Measurements from ENCODE around the gene ELFN2. TPM values are rescaled to one million over a fixed set of nuclear protein-coding genes. Genes with fewer than 3 reads are reported as not detected.

The ELFN2 gene
- total RNA-seq, 1 donor from 2014 or later, result 0.82 TPM

DNA sequence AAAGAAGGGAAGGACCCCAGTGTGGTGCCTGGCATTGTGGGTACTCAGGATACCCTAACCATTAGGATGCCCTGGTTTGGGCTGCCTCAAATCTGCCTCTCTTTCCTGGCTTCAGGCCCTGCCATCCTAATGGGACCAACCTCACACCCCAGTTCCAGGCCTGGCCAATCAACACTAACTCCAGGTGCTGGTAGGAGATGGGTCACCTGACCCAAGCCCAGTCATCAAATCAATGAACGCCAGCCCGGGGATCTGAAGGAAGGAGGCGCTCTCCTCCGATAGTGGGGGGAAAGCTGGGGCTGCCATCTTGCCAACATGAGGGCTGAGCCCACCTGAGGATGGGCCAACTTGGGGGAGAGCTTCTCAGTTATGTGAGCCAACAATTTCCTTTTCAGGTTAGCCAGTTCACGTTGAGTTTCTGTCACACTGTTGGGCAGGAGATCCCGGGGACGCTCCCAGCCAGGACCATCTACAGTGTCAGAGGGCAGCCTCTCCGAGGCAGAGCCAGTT, 46.2 kb upstream of the ELFN2 start:
- TF ChIP-seq EZH2 (IDR thresholded peaks at IDR 0.05) (no peak), EZH2phosphoT487 (IDR thresholded peaks at IDR 0.05) (no peak)
- Histone ChIP-seq H3K4me1 (no peaks in the 10 kb centered on the region), H3K9ac (no peak overlapping the region), H3K4me2 (no peak overlapping the region), H3F3A (ENCODE audit: low read depth) (no peaks in the 10 kb centered on the region), H3K79me2 (ENCODE audit: low read depth) (no peaks in the 10 kb centered on the region), H4K20me1 (ENCODE audit: low read depth) (no peaks in the 10 kb centered on the region), H3K4me3 (no peak overlapping the region), H3K27ac (no peak overlapping the region), H3K9me3 (ENCODE audit: low read depth) (no peaks in the 10 kb centered on the region), H3K27me3 (no peaks in the 10 kb centered on the region), H2AFZ (replicated peaks) (no peak overlapping the region), H3K36me3 (no peaks in the 10 kb centered on the region)
- H3K4me1 Mint-ChIP-seq, result no peaks in the 10 kb centered on the region
- H3K9me3 Mint-ChIP-seq, result no peaks in the 10 kb centered on the region
- no peak for DNase-seq (ENCODE audit: low spot score)
- H3K27ac Mint-ChIP-seq, result no peak overlapping the region
- H3K36me3 Mint-ChIP-seq, result no peaks in the 10 kb centered on the region
- no peak overlapping the region for H3K4me3 Mint-ChIP-seq
- peaks cover 21% of the 10 kb centered on the region for H3K27me3 Mint-ChIP-seq (ENCODE audit: insufficient read depth, low read depth)

DNA sequence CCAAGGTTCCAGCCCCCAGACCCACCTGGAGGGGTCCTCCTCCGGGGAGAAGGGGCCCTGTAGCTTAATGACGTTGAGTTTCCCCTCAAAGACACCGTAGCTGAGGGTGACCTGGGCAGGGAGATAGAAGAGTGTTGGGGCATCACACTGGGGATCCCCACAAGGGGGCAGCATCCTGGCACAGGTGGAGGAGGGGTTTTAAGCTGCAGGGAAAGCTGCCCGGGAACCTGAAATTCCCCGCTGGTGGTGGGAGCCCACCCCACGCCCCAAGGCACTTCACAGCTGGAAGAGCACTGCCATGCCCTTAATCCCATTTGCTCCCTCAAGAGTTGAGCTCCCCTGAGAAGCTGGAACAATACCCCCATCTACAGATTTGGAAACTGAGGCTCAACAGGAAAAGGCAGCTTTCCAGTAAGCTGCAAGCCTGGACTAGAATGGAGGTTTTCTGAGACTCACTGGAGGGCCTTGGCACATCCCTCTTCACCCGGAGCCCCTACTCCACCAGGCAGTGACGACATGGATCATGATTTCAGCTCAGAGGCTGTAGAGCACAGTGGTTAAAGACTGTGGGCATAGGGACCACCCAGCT, 45.2 kb upstream of the ELFN2 start:
- TF ChIP-seq EZH2phosphoT487 (IDR thresholded peaks at IDR 0.05) (no peak), CTCF (IDR thresholded peaks at IDR 0.05) (peak; percentile 72)
- Mint-ChIP-seq H3K9me3 (no peaks in the 10 kb centered on the region), H3K36me3 (no peaks in the 10 kb centered on the region), H3K27ac (no peak overlapping the region), H3K4me1 (peaks cover 3% of the 10 kb centered on the region), H3K4me3 (no peak overlapping the region), H3K27me3 (ENCODE audit: insufficient read depth, low read depth) (peaks cover 23% of the 10 kb centered on the region)
- Histone ChIP-seq H4K20me1 (ENCODE audit: low read depth) (no peaks in the 10 kb centered on the region), H3K79me2 (ENCODE audit: low read depth) (no peaks in the 10 kb centered on the region), H3K27ac (no peak overlapping the region), H3K4me2 (no peak overlapping the region), H3K27me3 (no peaks in the 10 kb centered on the region), H3K9ac (no peak overlapping the region), H3F3A (ENCODE audit: low read depth) (no peaks in the 10 kb centered on the region), H3K4me1 (peaks cover 5% of the 10 kb centered on the region), H2AFZ (replicated peaks) (no peak overlapping the region), H3K36me3 (no peaks in the 10 kb centered on the region), H3K4me3 (no peak overlapping the region), H3K9me3 (ENCODE audit: low read depth) (no peaks in the 10 kb centered on the region)
- DNase-seq (ENCODE audit: low spot score), result peak; percentile 69

GRCh38 chr22:37471727-37472417, 44.6 kb upstream of the ELFN2 start:
- no peak overlapping the region for H3K27ac Mint-ChIP-seq
- H3K27me3 ChIP-seq, result no peaks in the 10 kb centered on the region
- H3K9ac ChIP-seq, result no peak overlapping the region
- TF ChIP-seq CTCF (IDR thresholded peaks at IDR 0.05) (no peak), EZH2phosphoT487 (IDR thresholded peaks at IDR 0.05) (no peak), EZH2 (IDR thresholded peaks at IDR 0.05) (no peak)
- no peak overlapping the region for H3K4me3 ChIP-seq
- no peaks in the 10 kb centered on the region for H3K36me3 ChIP-seq
- H3K4me3 Mint-ChIP-seq, result no peak overlapping the region
- no peaks in the 10 kb centered on the region for H3K9me3 Mint-ChIP-seq
- no peaks in the 10 kb centered on the region for H4K20me1 ChIP-seq (ENCODE audit: low read depth)
- H3K4me2 ChIP-seq, result no peak overlapping the region
- no peak for DNase-seq (ENCODE audit: low spot score)
- H3K4me1 ChIP-seq, result peaks cover 10% of the 10 kb centered on the region
- H3K27ac ChIP-seq, result no peak overlapping the region
- no peaks in the 10 kb centered on the region for H3K9me3 ChIP-seq (ENCODE audit: low read depth)
- peaks cover 17% of the 10 kb centered on the region for H3K27me3 Mint-ChIP-seq (ENCODE audit: insufficient read depth, low read depth)
- H3K79me2 ChIP-seq (ENCODE audit: low read depth), result no peaks in the 10 kb centered on the region
- no peaks in the 10 kb centered on the region for H3K36me3 Mint-ChIP-seq
- H2AFZ ChIP-seq (replicated peaks), result no peak overlapping the region
- no peaks in the 10 kb centered on the region for H3F3A ChIP-seq (ENCODE audit: low read depth)
- H3K4me1 Mint-ChIP-seq, result peaks cover 3% of the 10 kb centered on the region

- H3F3A ChIP-seq (ENCODE audit: low read depth), result no peaks in the 10 kb centered on the region
- no peak overlapping the region for H3K4me3 Mint-ChIP-seq
- no peak overlapping the region for H2AFZ ChIP-seq (replicated peaks)
- peaks cover 23% of the 10 kb centered on the region for H3K27me3 Mint-ChIP-seq (ENCODE audit: insufficient read depth, low read depth)
- no peak overlapping the region for H3K4me2 ChIP-seq
- peaks cover 2% of the 10 kb centered on the region for H3K9me3 Mint-ChIP-seq
- no peaks in the 10 kb centered on the region for H3K36me3 Mint-ChIP-seq
- peaks cover 3% of the 10 kb centered on the region for H3K4me1 Mint-ChIP-seq
- no peak overlapping the region for H3K9ac ChIP-seq
- no peaks in the 10 kb centered on the region for H3K79me2 ChIP-seq (ENCODE audit: low read depth)
- no peak for TF ChIP-seq CTCF (IDR thresholded peaks at IDR 0.05)
- TF ChIP-seq EZH2phosphoT487 (IDR thresholded peaks at IDR 0.05), result no peak
- TF ChIP-seq EZH2 (IDR thresholded peaks at IDR 0.05), result no peak
- no peaks in the 10 kb centered on the region for H3K27me3 ChIP-seq
- H3K36me3 ChIP-seq, result no peaks in the 10 kb centered on the region
- H3K9me3 ChIP-seq (ENCODE audit: low read depth), result no peaks in the 10 kb centered on the region
- H3K27ac Mint-ChIP-seq, result no peak overlapping the region
- H3K4me1 ChIP-seq, result peaks cover 10% of the 10 kb centered on the region
- no peaks in the 10 kb centered on the region for H4K20me1 ChIP-seq (ENCODE audit: low read depth)
- H3K4me3 ChIP-seq, result no peak overlapping the region
- DNase-seq (ENCODE audit: low spot score), result no peak
- H3K27ac ChIP-seq, result no peak overlapping the region
Observed at GRCh38 chr22:37470087-37470445, 42.8 kb upstream of the ELFN2 start.

Measured in neural progenitor cell (in vitro differentiated cells).